GM19025 (cell line): ENCODE measurements around the gene ABTB1.
"Not testable (repeated sequence)": the region's sequence is repeated elsewhere in the genome, so short reads cannot be mapped to it uniquely, and the experiment has no call there.

Source experiments
- ATAC-seq: cut with Tn5 transposase; IDR thresholded peaks from one replicate; pipeline ENCODE4 v1.9.1; 2021; ENCODE audit warnings: mild to moderate bottlenecking, low read depth, moderate library complexity; ENCODE audit not compliant: unreplicated experiment

Gene ABTB1

DNA sequence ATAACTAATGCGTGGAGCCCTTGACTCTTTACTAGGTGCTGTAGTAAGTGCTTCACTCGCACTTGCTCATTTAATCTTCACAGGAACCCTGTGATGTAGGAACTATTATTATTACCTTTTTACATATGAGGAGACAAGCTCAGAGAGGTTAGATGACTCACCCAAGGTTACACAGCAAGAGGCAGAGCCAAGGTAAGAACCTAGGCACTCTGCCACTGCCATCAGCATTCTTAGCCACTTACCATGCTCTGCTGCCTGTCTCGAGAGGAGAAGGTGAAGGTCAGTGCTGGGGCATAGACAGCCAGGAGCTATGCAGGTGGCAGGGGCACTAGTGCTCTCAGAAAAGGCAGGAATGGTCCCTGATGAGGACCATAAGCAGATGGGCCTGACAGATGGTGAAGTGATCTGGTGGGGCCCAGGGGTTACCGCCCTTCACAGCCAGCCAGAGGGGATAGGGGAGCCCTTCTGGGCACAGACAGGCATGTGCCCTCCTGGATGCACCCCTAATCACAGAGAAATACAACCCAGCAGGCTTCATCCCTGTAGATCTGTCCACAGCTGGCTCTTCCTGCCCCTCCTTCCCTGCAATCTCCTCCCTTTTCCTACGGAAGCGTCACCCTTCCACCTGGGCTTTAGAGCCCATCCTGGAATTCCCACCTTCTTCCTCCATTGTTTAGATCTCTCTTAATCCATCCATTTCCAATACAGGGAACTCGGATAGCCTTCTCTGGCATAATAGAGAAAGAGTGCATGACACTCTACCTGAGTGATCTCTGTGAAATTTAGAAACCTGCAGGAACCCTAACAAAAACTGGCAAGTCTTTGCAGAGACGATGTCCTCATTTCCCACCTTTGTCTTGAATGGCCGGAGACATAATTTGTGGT, 26.9 kb downstream of the ABTB1 start:
- no peak for ATAC-seq

DNA sequence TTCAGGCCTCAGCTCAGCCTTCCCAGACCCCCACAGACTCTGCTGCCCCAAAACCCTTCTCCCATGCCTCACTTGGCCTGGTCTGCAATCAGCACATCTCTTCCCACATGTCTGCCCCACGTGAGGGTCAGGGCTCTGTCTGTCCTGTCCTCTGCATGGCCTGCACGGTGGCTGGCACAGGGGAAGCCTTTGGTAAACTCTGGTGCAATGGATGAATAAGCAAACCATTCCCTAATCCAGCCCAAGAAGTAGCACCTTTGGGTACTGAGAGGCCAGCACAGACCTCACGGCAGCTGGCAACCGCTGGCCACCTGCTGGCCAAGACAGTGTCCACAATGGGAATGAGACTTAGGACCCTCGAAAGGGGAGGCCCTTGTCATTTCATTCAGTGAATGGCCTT, 27.7 kb downstream of the ABTB1 start:
- ATAC-seq = no peak

DNA sequence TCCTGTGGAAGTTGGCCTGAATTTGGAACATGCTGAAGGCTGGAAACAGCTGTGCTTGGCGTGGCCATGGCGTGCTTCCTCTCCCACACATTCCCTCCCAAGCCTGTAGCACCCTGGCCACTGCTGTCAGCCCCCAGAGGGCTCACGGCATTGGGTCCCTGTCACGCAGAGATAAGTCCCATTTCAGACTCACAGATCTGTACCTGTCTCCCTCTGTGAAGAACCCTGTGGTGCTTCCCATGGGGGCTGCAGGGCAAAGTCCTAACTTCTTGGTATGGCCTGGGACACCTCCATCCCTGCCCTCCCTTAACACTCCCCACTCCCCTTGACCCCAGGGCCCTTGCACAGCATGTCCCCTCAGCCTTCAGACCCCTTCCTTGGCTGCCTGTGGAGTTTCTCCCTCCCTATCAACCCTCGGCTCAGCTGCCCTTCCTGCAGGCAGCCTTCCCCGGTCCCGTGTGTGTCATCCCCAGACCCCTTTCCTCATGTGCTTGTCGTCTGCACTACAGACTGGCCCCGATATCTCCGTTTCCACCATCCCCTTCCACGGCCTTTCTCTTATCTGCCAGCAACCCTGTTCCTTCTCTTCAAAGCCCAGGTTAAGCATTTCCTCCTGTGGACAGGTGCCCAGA, 28.6 kb downstream of the ABTB1 start:
- ATAC-seq = no peak

DNA sequence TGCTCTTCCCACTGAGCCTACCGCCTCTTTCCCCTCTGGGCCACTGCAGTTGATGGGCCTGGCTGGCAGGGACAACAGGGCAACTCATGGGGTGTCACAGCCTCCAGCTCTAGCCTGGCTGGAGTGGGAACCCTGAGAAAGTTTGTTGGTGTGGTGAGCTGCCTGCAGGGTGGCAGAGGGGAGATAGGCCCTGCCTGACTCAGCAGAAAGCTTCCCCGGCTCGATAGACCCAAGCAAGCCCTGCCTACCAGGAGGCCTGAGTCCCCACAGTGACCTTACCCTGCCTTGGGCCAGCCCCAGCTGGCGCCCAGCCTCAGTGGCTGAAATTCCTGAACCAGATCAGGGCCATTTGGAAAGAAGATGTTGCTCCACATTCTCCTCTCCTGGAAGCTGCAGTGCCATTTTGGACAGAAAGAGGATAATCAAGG, 29.4 kb downstream of the ABTB1 start:
- ATAC-seq = no peak

DNA sequence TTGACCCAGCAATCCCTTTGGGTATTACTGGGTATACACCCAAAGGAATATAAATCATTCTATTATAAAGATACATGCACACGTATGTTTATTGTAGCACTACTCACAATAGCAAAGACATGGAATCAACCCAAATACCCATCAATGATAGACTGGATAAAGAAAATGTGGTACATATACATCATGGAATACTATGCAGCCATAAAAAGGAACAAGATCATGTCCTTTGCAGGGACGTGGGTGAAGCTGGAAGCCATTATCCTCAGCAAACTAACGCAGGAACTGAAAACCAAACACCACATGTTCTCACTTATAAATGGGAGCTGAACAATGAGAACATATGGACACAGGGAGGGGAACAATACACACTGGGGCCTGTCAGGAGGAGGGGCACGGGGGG, 32.1 kb downstream of the ABTB1 start:
- not testable (repeated sequence) for ATAC-seq

DNA sequence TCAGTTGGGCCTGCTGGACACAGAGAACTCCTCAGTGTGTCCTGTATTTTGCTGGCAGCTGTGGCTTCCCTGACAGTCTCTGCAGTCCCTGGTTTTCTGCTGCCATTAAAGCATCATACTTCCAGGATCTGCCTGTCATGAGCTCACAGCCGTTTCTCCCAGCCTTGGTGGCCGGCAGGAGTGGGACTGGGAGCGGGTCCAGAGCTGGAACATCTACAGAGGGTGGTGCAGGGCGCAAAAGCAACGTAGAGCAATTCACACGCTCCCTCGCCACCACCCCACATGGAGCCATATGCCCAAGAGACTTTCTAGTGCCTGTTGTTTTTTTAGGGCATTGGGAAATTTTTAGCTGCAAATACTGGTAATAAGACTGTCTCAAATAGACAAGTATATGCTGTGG, 33.6 kb downstream of the ABTB1 start:
- no peak for ATAC-seq

DNA sequence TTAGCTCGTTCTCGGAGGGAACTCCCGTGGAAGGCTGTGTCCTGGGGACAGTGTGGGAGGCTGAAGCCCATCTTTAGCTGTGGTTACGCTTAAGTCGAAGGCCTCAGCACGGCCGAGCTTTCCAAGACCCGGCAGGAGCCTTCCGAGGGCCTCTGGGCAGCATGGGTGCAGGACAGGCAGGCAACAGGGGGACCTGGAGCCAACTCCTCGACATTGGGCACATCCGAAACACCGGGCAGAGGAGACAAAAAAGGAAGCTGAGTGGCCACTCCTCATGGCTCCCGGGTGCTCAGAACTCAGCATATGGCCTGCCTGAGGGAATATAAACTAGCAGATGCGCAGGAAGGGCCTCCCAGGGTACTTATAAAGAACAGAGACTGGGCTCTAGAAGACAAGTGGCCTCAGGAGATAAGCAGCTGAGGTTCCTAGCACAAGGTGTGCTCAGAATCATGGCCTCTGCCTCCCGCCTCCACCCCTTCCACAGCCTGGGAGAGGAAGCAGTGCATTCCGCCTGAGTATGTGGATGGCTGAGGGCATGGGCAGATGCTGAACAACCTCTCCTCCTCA, 34.1 kb downstream of the ABTB1 start:
- no peak for ATAC-seq

DNA sequence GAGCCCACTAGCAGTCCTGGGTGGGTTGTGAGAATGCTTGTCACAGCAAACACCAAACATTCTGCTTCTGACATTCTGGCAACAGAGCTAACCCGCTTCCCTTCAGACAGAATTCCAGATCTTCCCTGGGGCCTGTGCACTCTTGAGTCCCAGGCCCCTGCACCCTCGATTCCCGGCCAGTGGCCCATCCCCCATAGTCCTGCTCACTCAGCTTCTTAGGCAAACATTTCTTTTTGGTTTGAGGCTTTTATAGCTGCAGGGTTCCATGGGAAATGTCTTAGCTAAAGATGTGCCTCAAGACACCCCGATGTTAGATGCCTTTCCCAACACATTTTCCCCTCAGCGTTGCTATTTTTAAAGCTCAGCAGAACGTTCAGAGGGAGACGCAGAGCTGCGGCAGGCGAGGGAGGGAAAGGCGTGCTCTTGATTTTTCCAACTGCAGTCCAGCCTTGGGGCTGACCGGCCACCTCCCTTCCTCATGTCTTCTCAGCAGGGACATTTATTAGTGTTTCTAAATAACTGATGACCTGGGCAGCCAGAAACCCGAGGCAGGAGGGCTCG, 35.2 kb downstream of the ABTB1 start:
- no peak for ATAC-seq

DNA sequence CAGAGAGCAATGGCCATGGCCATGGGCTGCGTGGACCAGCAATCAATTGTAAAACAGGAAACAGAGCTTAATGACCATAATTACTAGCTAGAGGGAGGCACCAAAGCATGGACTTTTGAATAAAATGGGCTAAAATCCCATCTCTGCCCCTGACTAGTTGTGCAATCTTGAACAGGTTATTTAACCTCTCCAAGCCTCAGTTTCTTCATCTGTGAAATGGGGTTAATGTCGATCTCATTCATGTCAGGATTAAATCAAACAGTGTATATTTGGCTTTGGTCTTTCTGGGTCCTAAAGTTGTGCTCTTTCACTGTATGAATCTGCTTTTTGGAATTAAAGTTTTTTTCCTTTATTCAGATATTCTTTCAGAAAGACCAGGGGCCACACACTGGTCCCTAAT, 36.1 kb downstream of the ABTB1 start:
- no peak for ATAC-seq

DNA sequence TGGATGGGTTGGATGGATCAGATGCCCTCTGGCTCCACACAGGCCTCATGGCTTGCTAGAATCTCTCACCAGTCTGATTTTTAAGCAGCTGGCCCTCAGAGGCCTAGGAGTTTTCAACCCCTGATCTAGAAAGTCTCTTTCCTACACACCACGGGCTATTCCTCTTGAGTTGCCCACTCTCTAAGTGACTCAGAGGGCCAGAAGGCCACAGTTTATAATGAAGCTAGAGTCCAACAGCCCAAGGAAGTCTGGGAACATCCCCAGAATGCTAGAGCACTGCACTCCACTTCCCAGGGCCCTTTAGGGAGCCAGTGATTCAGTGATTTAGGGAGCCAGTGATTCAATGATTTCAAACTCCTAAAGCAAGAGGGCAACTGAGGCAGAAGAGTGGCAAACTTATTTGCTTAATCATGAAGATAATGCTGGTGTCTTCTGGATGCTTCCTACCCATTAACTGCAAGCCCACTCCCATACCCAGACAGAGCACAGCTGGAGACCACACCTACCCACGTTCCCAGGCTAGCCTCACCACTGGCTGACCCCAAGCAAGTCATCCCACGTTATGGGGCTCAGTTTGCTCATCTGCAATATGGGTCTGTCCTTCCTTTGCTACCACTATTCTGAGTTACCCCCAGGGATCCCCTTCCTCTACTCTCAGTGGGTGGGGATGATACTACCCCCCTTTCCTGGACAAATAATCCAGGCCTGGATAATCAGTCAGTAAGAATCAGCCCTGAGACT, 36.7 kb downstream of the ABTB1 start:
- ATAC-seq = no peak

DNA sequence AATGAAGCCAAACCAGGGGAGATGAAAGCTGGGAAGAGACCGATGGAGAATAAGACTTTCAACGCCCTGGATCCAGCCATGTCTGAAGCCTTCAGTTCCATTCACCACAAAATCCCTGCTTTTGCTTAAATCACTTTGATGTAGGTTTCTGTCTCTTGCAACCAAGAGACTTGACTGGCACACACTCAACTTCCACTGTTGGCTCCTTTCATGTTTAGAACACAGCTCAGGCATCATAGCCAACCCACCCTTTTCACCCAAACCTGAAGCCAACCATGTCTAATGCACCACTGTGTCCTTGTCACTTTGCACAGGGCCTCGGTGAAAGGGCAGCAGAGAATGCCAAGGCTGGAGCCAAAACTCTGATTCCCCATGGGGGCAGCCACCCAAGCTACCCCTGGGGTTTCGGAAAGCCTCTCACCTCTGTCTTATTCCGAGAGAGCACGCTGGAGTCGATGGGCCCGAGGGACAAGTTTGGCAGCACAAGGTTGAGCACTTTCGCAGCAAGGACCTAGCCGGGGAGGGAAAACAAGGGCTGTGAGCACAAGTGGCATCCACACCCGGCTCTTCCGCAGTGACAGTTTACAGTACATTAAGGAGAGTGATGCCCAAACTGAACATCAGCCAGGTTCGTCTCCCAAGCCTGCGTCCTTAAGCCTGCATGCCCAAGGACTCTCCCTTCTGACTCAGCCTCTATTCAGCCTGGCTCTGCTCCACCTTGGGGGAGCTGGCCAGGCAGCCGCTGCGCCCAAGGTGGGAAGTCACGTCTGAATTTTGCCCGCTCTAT, 37.6 kb downstream of the ABTB1 start:
- no peak for ATAC-seq

DNA sequence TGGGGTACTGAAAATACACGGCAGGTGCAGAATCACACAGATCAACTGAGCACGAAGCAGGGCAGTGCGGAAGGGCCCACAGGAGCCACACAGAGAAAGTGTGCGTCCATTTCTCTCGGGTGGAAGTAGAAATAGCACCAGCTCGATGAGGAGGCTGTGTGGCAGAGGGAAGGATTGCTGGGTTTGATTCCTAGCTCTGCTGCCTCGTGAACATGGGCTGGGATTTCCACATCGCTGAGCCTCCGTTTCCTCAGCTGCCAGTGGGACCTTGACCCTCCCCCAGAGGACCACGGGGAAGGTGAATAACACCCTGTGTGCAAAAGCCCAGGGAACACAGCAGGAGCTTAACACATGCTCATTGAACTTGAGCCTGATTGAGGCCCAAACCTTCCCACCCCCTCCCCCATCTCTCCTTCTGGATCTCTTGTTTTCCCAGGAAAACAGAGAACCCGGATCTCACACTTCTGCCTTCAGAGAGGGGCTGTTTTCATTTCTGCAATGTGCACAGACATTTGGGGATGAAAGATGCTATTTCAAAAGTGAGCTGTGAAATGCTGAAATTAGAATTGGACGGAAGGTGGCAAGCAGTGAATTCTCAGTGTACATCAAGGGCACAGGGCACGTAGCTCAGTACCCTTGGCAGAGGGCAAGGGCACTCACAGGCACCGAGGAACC, 38.4 kb downstream of the ABTB1 start:
- no peak for ATAC-seq

DNA sequence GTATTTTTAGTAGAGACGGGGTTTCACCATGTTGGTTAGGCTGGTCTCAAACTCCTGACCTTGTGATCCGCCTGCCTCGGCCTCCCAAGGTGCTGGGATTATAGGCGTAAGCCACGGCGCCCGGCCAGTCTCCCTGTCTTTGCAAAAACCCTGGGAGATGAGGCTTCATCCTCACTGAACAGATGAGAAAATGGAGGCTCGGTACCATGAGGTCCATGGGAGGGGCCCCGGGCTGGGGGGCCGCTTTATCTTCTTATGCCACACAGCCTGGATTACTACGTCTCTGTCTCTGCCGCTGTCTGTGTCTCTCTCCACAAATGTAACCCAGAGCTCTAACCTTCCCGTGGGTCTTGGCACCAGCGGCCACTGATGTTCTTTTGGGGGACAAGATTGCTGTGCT, 39.1 kb downstream of the ABTB1 start:
- no peak for ATAC-seq

DNA sequence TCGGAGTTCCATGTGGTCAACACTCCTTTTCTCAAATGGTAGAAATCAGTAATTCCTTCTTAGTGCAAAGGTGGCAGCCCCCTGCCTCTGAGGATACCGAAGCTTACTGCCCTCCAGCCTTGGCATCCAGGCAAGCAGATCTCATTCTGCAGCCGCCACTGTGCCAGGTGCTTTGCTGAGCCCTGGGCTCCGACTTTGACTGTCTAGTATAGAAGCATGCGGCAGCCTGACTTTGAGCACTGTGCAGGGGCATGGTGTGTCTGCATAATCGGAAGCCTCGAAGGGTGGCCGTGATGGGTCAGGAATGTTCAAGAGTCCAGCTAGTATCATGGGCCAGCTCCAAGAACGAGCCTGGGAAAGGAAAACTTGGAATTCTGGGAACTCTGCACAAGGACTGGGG, 39.7 kb downstream of the ABTB1 start:
- ATAC-seq = no peak

DNA sequence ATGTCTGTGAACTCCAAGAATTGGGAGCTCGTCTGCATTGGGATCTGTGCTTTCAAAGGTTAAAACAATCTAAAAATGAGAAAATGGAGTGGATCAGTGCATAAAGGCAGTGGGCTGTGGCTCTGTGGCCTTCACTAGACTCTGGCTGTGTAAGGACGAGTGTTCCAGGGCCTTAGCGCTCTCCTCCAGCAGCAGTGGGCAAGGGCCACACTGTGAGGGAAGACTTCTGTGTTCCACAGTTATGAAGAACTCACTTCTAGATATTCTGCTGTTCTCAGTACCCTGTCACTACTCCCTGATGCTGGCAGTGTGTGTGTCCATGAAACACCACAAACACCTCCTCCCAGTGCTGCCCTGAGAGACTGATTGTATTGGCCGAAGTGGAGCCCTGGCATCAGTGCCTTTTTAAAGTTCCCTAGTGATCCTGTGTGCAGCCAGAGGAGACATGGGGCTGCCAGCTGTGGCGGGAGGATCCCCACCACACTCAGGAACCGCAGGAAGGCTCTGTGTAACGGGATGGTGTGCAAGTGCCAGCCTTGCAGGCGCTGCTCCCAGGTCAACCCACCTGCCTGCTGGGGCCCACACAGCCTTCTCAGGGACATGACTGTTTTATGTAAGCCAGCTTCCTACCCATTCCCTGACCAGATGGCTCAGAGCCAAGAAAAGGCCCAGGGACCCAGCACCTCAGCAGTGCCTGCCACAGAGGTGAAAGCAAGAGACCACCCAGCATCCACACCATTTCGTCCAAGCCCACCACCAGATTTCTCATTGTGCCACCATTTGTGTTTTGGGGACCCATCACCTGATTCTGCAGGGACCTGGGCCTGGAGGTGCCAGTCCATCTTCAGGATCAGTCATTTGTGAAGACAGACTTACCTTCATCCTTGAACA, 40.4 kb downstream of the ABTB1 start:
- ATAC-seq = no peak

DNA sequence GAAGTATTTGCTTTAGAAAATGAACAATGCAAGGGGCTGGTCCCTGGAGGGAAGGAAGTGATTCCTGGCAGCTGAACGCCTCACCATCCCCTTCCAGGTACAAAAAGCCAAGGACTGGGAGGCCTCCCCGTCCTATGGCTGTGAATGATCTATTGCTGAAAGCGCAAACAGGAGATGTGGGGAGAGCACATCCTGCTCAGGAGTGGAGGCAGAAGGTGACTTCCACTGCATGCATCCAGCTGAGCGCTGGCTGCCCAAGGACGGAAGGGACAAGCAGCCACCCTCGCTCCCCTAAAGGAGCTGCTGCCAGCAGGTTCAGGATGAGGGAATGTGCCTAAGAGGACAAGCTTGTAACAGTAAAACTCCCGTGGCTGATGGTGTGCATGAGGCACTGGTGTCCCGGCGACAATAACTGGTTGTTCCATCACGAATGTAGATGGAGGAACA, 41.4 kb downstream of the ABTB1 start:
- ATAC-seq = no peak

DNA sequence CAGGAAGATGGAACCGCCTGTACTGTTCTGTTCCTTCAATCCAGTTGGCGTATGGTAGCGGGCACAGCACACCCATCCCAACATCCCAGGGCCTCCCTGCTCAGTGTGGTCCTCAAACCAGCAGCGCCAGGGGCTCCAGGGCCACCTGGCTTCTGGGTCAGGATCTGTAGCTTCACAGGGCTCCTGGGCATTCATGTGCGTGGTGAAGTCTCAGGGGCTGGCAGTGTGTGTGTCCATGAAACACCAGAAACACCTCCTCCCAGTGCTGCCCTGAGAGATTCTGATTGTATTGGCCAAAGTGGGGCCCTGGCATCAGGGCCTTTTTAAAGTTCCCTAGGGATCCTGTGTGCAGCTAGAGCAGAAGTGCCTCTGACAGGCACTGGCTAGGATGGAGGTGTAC, 42.1 kb downstream of the ABTB1 start:
- ATAC-seq = no peak

DNA sequence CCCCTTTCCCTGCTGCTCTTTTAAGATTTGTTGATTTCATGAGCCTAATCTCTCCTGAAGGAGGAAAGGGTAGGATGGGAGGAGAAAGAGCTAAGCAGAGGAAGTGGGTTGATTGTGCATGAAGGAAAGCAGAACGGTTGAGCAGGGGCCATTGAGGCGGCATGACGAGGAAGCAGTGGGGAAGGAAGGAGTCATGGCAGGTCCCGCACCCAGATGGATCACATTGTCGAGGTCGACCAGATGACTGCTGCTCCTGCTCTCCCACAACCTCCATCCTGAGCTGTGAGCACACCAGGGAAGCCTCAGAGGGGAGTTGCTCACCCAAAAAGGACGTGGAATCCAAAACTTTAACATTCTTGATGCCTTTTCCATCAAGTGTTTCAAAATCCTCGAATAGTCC, 42.8 kb downstream of the ABTB1 start:
- ATAC-seq = no peak
